A673 (cell line): ENCODE measurements around the gene HSFX1.
"Not testable (repeated sequence)": the region's sequence is repeated elsewhere in the genome, so short reads cannot be mapped to it uniquely, and the experiment has no call there.

Source experiments
- CTCF ChIP-seq: fragments of 300-800, 200-600 bp; sonication (generic); conservative IDR thresholded peaks from 2 replicates; pipeline ENCODE4 v1.5.1; 2017; ENCODE audit warnings: low read depth, mild to moderate bottlenecking, antibody characterized with exemption, low read length, moderate library complexity, mixed read lengths
- EZH2 ChIP-seq: fragments of 200-600 bp; sonication (generic); IDR thresholded peaks from 2 replicates; pipeline ENCODE4 v1.6.1; 2017; ENCODE audit warnings: borderline replicate concordance, low read depth, mild to moderate bottlenecking, mixed read lengths, antibody characterized with exemption, low read length; ENCODE audit not compliant: poor library complexity, severe bottlenecking

- not testable (repeated sequence) for TF ChIP-seq CTCF, EZH2
These were observed 842 bp upstream of the HSFX1 start for GRCh38 chrX:149773026-149773425.
